Chondrocyte (in vitro differentiated cells): ENCODE results near the gene BCAR3. TPM values are rescaled to one million over a fixed set of nuclear protein-coding genes. Genes with fewer than 3 reads are reported as not detected.
"Not testable (repeated sequence)": the region's sequence is repeated elsewhere in the genome, so short reads cannot be mapped to it uniquely, and the experiment has no call there.

Experiments
- DNase-seq: peaks from one replicate; pipeline ENCODE4 v3.0.0; 2021; ENCODE audit warnings: mixed read lengths, low spot score
- H3K27ac Mint-ChIP-seq: one replicate; pipeline ENCODE4 v1.8.0; 2021; ENCODE audit warnings: mild to moderate bottlenecking, moderate library complexity, mixed read lengths; ENCODE audit not compliant: unreplicated experiment
- H3K27me3 Mint-ChIP-seq: 2 replicates; pipeline ENCODE4 v1.8.0; 2021; ENCODE audit warnings: low read depth, mixed read lengths
- H3K36me3 Mint-ChIP-seq: 2 replicates; pipeline ENCODE4 v1.8.0; 2021; ENCODE audit warnings: low read depth, mixed read lengths
- H3K4me1 Mint-ChIP-seq: 2 replicates; pipeline ENCODE4 v1.8.0; 2021; ENCODE audit warnings: low read depth, mild to moderate bottlenecking, mixed read lengths
- H3K4me3 Mint-ChIP-seq: one replicate; pipeline ENCODE4 v1.8.0; 2021; ENCODE audit warnings: mild to moderate bottlenecking, moderate library complexity, mixed read lengths; ENCODE audit not compliant: unreplicated experiment
- H3K9me3 Mint-ChIP-seq: 2 replicates; pipeline ENCODE4 v1.8.0; 2021; ENCODE audit warnings: low read depth, mixed read lengths
- total RNA-seq: library from RNA; stranded (reverse); gene quantifications from 3 replicates; pipeline ENCODE4 v1.2.1, GENCODE V29; 2021
- TF ChIP-seq, protein P1 (sequence below): fragments of 200-600 bp; sonication (generic); IDR thresholded peaks from 2 replicates; pipeline ENCODE4 v1.5.0; 2021; ENCODE audit warnings: antibody characterized with exemption, mild to moderate bottlenecking, moderate library complexity

Gene BCAR3
- total RNA-seq, 1 donor from 2014 or later, result 18.5 TPM

GRCh38 chr1:93701629-93702028, 20.0 kb upstream of the BCAR3 start:
- no peaks in the 10 kb centered on the region for H3K27me3 Mint-ChIP-seq

DNA sequence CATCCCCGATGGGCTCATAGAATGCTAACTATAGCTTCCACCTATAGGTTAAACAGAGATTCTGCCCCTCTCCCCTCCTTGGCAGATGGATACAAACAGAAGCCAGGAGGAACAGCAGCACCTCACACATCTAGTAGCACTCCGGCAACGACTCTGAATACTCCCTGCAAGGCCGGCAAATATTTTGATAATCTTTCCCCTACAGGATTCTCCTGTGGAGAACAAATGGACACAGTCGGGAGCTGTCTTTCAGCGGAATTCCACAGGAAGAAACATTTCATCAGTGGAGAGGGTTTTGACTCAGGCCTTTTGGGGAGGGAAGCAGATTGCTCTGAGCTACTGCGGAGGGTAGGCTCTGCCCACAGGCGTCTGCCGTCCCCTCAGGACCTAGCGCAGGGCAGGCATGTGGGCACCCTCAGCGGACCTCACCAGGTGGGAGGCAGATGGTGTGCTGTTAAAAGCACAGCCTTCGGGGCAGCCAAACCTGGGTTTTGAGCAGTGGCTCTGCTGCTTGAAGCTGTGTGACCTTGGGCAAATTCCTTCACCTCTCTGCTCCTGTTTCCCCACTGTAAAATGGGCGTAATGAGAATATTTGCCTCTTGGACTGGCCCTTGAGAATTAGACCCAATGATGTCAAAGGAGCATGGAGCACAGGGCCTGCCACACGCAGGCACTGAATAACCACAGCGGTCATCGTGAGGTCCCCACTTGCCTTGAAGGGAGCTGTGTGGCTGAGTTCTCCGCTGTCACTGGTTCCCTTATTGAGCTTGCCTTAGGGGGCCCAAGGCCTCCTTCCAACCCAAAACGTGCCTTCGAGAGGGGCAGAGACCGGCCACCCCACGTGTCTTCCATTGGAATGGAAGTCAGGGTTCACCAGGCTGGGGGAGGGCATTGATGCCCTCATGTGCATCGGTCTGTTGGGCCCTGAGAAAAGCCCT, 19.2 kb upstream of the BCAR3 start:
- TF ChIP-seq, protein P1, sequence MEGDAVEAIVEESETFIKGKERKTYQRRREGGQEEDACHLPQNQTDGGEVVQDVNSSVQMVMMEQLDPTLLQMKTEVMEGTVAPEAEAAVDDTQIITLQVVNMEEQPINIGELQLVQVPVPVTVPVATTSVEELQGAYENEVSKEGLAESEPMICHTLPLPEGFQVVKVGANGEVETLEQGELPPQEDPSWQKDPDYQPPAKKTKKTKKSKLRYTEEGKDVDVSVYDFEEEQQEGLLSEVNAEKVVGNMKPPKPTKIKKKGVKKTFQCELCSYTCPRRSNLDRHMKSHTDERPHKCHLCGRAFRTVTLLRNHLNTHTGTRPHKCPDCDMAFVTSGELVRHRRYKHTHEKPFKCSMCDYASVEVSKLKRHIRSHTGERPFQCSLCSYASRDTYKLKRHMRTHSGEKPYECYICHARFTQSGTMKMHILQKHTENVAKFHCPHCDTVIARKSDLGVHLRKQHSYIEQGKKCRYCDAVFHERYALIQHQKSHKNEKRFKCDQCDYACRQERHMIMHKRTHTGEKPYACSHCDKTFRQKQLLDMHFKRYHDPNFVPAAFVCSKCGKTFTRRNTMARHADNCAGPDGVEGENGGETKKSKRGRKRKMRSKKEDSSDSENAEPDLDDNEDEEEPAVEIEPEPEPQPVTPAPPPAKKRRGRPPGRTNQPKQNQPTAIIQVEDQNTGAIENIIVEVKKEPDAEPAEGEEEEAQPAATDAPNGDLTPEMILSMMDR, result no peak
- DNase-seq, result no peak
- Mint-ChIP-seq H3K27ac (peak overlapping the region; percentile 83), H3K4me1 (peaks cover 29% of the 10 kb centered on the region), H3K4me3 (no peak overlapping the region), H3K36me3 (no peaks in the 10 kb centered on the region), H3K27me3 (no peaks in the 10 kb centered on the region), H3K9me3 (no peaks in the 10 kb centered on the region)

More at GRCh38 chr1:93701629-93702028, 20.0 kb upstream of the BCAR3 start:
- Mint-ChIP-seq H3K36me3 (no peaks in the 10 kb centered on the region), H3K27ac (peak overlapping the region; percentile 83), H3K4me1 (peaks cover 29% of the 10 kb centered on the region), H3K4me3 (no peak overlapping the region), H3K9me3 (no peaks in the 10 kb centered on the region)
- DNase-seq, result no peak
- TF ChIP-seq, protein P1, result no peak

DNA sequence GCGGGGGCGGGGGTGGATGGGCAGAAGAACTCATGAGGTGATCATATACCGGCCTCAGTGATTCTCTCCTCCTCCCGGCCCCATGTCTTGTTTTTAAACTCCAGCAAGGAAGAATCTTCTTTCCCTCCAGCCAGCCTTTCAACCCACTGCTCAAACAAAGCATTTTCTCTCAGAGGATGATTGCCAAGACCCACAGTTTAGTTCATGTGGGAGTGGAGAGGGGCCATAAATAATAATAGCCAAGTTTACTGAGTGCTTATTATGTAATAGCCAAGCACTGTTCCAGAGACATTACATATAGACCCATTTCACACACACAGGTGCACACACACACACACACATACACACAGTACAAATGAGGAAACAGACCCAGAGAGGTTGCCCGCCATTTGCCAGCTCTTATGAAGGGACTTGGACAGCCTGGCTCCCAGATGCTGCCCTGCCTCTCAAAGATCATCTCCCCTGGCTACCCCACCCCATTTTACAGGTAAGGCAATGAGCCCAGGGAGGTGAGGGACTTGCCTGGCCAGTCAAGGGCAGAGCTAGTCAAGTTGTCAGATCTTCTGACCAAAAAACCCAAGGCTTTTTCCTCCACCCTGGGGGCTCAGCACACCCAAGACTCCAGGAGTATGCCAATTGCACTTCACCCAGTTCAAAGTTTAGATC, 18.0 kb upstream of the BCAR3 start:
- no peaks in the 10 kb centered on the region for H3K36me3 Mint-ChIP-seq
- no peaks in the 10 kb centered on the region for H3K9me3 Mint-ChIP-seq
- TF ChIP-seq, protein P1, result no peak
- no peak for DNase-seq
- no peak overlapping the region for H3K4me3 Mint-ChIP-seq
- no peaks in the 10 kb centered on the region for H3K27me3 Mint-ChIP-seq
- H3K27ac Mint-ChIP-seq, result no peak overlapping the region
- H3K4me1 Mint-ChIP-seq, result peaks cover 29% of the 10 kb centered on the region

GRCh38 chr1:93699049-93699384, 17.4 kb upstream of the BCAR3 start:
- H3K4me1 Mint-ChIP-seq, result peaks cover 27% of the 10 kb centered on the region
- no peak for DNase-seq
- TF ChIP-seq, protein P1, result no peak

DNA sequence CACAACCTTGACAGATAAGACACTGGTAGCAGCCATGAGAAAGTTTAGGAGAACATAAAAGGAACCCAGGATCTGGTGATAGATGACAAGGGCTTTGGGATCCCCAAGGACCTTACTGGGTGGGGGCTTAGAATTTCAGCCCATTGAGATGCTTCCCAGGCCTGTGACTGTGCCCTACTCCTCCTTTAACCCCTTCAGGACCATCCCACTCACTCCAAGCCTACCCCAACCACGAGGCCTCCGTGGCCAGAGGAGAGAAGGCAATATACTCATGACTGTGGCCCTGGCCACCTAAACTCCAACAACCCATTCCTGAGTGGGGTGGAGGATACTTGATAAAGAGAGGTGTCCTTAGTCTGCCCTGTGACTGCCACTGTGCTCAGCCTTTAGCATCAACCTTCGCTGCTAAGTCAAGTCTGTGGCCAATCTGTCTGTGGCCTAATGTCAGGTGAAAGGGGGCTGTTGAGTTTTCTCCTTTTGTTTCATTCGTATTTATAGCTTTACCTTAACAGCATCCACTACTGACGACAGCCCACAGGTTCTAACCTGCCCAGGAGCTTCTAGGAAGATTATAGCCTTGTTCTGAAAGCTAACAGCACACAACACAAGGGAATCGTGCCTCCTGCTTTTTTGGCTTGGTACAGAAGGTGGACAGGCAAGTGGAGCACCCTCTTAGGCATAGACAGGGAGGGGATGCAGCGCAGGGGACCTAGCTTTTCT, 16.9 kb upstream of the BCAR3 start:
- Mint-ChIP-seq H3K27ac (no peak overlapping the region), H3K4me1 (peaks cover 27% of the 10 kb centered on the region), H3K36me3 (no peaks in the 10 kb centered on the region), H3K27me3 (no peaks in the 10 kb centered on the region), H3K4me3 (no peak overlapping the region), H3K9me3 (no peaks in the 10 kb centered on the region)
- TF ChIP-seq, protein P1, result no peak
- no peak for DNase-seq

More at GRCh38 chr1:93699049-93699384, 17.4 kb upstream of the BCAR3 start:
- Mint-ChIP-seq H3K27me3 (no peaks in the 10 kb centered on the region), H3K9me3 (no peaks in the 10 kb centered on the region), H3K4me3 (no peak overlapping the region), H3K27ac (no peak overlapping the region), H3K36me3 (no peaks in the 10 kb centered on the region)

DNA sequence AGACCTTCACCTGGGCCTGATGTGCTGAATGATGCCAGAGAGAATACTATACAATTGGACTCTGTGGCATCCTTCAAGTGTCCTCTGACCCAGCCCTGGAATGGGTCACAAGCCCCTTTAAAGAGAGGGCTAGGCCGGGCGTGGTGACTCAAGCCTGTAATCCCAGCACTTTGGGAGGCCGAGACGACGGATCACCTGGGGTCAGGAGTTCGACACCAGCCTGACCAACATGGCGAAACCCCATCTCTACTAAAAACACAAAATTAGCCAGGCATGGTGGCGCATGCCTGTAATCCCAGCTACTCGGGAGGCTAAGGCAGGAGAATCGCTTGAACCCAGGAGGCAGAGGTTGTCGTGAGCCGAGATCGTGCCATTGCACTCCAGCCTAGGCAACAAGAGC, 15.9 kb upstream of the BCAR3 start:
- H3K27me3 Mint-ChIP-seq, H3K4me3 Mint-ChIP-seq, H3K27ac Mint-ChIP-seq, H3K9me3 Mint-ChIP-seq, DNase-seq, H3K36me3 Mint-ChIP-seq: not testable (repeated sequence)
- peaks cover 23% of the 10 kb centered on the region for H3K4me1 Mint-ChIP-seq
